Measurements from ENCODE around the gene IFITM5. TPM values are rescaled to one million over a fixed set of nuclear protein-coding genes. Genes with fewer than 3 reads are reported as not detected.

Gene IFITM5
- total and polyA plus RNA-seq, 9 of the 15 experiments (the other 6 are each of a cell fraction or from before 2014, with no cell fraction given): 0.19 TPM; not detected in 8

- no peak for TF ChIP-seq NELFE (IDR thresholded peaks at IDR 0.05; ENCODE audit: insufficient read depth, insufficient read length)
- no peak for TF ChIP-seq ZNF583 (CRISPR knock-in tag; IDR thresholded peaks at IDR 0.05)
- TF ChIP-seq MTF1 (CRISPR knock-in tag; IDR thresholded peaks at IDR 0.05; ENCODE audit: borderline replicate concordance): no peak
- TF ChIP-seq BDP1 (IDR thresholded peaks at IDR 0.05; ENCODE audit: insufficient read depth, insufficient read length): no peak
- no peak for TF ChIP-seq HCFC1 (IDR thresholded peaks at IDR 0.05; ENCODE audit: low read depth, low read length)
- TF ChIP-seq NKRF (IDR thresholded peaks at IDR 0.05; ENCODE audit: borderline replicate concordance): no peak
- TF ChIP-seq SRSF1 (IDR thresholded peaks at IDR 0.05; ENCODE audit: low read depth, low read length): no peak
- TF ChIP-seq ZNF274 (IDR thresholded peaks at IDR 0.05; ENCODE audit: borderline replicate concordance, low read depth, low read length): no peak
- TF ChIP-seq SIN3A (IDR thresholded peaks at IDR 0.05; ENCODE audit: borderline replicate concordance in 2 of 2, control insufficient read depth in 1 of 2, low read depth in 2 of 2, low read length in 2 of 2): no peak
- TF ChIP-seq TAF1 (IDR thresholded peaks at IDR 0.05; ENCODE audit: control insufficient read depth, extremely low read depth, insufficient read depth, low read length, severe bottlenecking): no peak
- no peak for TF ChIP-seq TRIM24 (IDR thresholded peaks at IDR 0.05)
- TF ChIP-seq MAZ (CRISPR knock-in tag; conservative IDR thresholded peaks at IDR 0.05 in 1 of 2, IDR thresholded peaks at IDR 0.05 in 1 of 2): no peak
- TF ChIP-seq GABPB1 (CRISPR knock-in tag; IDR thresholded peaks at IDR 0.05): no peak
- no peak for TF ChIP-seq ZNF253 (CRISPR knock-in tag; conservative IDR thresholded peaks at IDR 0.05)
- no peak for TF ChIP-seq ZNF12 (CRISPR knock-in tag; IDR thresholded peaks at IDR 0.05)
- TF ChIP-seq PPARD (CRISPR knock-in tag; IDR thresholded peaks at IDR 0.05): no peak
- no peak for TF ChIP-seq COPS2 (conservative IDR thresholded peaks at IDR 0.05)
- TF ChIP-seq E2F4 (CRISPR knock-in tag; IDR thresholded peaks at IDR 0.05; ENCODE audit: low read depth): no peak
- peak; percentile 67 for TF ChIP-seq ZNF384 (IDR thresholded peaks at IDR 0.05; ENCODE audit: low read depth, low read length)
- TF ChIP-seq ZNF77 (CRISPR knock-in tag; IDR thresholded peaks at IDR 0.05): no peak
- TF ChIP-seq TCF7L2 (IDR thresholded peaks at IDR 0.05; ENCODE audit: low read depth, low read length): no peak
- TF ChIP-seq NCOA1 (IDR thresholded peaks at IDR 0.05; ENCODE audit: low read depth): no peak
- no peak for TF ChIP-seq RBM25 (IDR thresholded peaks at IDR 0.05; ENCODE audit: low read depth, low read length, severe bottlenecking)
- TF ChIP-seq CHCHD3 (CRISPR knock-in tag; IDR thresholded peaks at IDR 0.05): no peak
- TF ChIP-seq EHMT2 (IDR thresholded peaks at IDR 0.05): no peak
- no peak for TF ChIP-seq ZC3H4 (CRISPR knock-in tag; IDR thresholded peaks at IDR 0.05; ENCODE audit: borderline replicate concordance)
- TF ChIP-seq NFXL1 (CRISPR knock-in tag; IDR thresholded peaks at IDR 0.05): no peak
Measured at GRCh38 chr11:312092-312816, 12.9 kb upstream of the IFITM5 start (continued).

Data from K562 (cell line).